Cardiac septum (tissue), 1 donor: ENCODE data around the gene CRISP2. TPM values are rescaled to one million over a fixed set of nuclear protein-coding genes. Genes with fewer than 3 reads are reported as not detected.
"Not testable (repeated sequence)": the region's sequence is repeated elsewhere in the genome, so short reads cannot be mapped to it uniquely, and the experiment has no call there.

Experiments
- DNase-seq: peaks from one replicate; pipeline ENCODE4 v3.0.0-alpha.2; 2020; ENCODE audit warnings: low spot score
- intact Hi-C: fragments of 100-400 bp; cut with DNase I; formaldehyde crosslinking; loops from one replicate; pipeline ENCODE4 v1.14.0; 2022
- long read RNA-seq: library from polyadenylated mRNA; unstranded; transcript quantifications from one replicate; pipeline ENCODE4 v2.0.0, GENCODE V29; 2021
- total RNA-seq: library from RNA; stranded (reverse); fragmentation: NEBNext Ultra II Directional; extraction: Animal tissue kit (Norgen Biotek cat#: 25700); gene quantifications from one replicate; pipeline ENCODE4 v1.2.1, GENCODE V29; 2021
- donor health status: DM: no; HTN: no; CAD: no.

CRISP2 gene
- not detected for total RNA-seq
- long read RNA-seq: 0 reads

GRCh38 chr6:49713346-49713745 is at the start of gene CRISP2:
Gene CRISP2 (minus strand): TSS chr6:49713543. CDS start chr6:49709196, 4,347 bp downstream.
- no peak for DNase-seq
- intact Hi-C loops: no loop called here

GRCh38 chr6:49744259-49744658 is 30.9 kb upstream of the CRISP2 start, which contains the start of gene CRISP3:
Gene CRISP3 (minus strand): TSS chr6:49744388. CDS start chr6:49744367, 21 bp downstream.
- no peak for DNase-seq
- intact Hi-C loops: no loop called here

- DNase-seq: no peak
- intact Hi-C loops: no loop called here
Measured at GRCh38 chr6:49743429-49743828, 30.1 kb upstream of the CRISP2 start.

- intact Hi-C loops: no loop called here
- no peak for DNase-seq
Measured at GRCh38 chr6:49739423-49739822, 26.1 kb upstream of the CRISP2 start.

- DNase-seq: no peak
- intact Hi-C loops: no loop called here
Measured at GRCh38 chr6:49736017-49736508, 22.7 kb upstream of the CRISP2 start.

- no peak for DNase-seq
- intact Hi-C loops: no loop called here
Measured at GRCh38 chr6:49733680-49734079, 20.3 kb upstream of the CRISP2 start.

- intact Hi-C loops: no loop called here
- DNase-seq: no peak
Measured at GRCh38 chr6:49732781-49733180, 19.4 kb upstream of the CRISP2 start.

GRCh38 chr6:49730251-49730650 is 16.9 kb upstream of the CRISP2 start:
- intact Hi-C loops: no loop called here
- DNase-seq: no peak

- intact Hi-C loops, DNase-seq: not testable (repeated sequence)
Measured at GRCh38 chr6:49723917-49724316, 10.6 kb upstream of the CRISP2 start.

- intact Hi-C loops: no loop called here
- DNase-seq: no peak
Measured at GRCh38 chr6:49721297-49721696, 8.0 kb upstream of the CRISP2 start.

GRCh38 chr6:49720372-49720771 is 7.0 kb upstream of the CRISP2 start:
- intact Hi-C loops: no loop called here
- DNase-seq: no peak

GRCh38 chr6:49698478-49698877 is 14.9 kb downstream of the CRISP2 start:
- intact Hi-C loops: no loop called here
- DNase-seq: no peak

GRCh38 chr6:49693512-49693911 is 19.8 kb downstream of the CRISP2 start:
- DNase-seq: no peak
- intact Hi-C loops: no loop called here

GRCh38 chr6:49692534-49692933 is 20.8 kb downstream of the CRISP2 start:
- intact Hi-C loops: no loop called here
- DNase-seq: no peak

GRCh38 chr6:49676671-49677281 is 36.6 kb downstream of the CRISP2 start:
- intact Hi-C loops: no loop called here
- DNase-seq: no peak

- DNase-seq: no peak
- intact Hi-C loops: no loop called here
Measured at GRCh38 chr6:49675816-49676215, 37.5 kb downstream of the CRISP2 start.

- DNase-seq: no peak
- intact Hi-C loops: no loop called here
Measured at GRCh38 chr6:49668083-49668511, 45.2 kb downstream of the CRISP2 start.

GRCh38 chr6:49666930-49667757 is 46.2 kb downstream of the CRISP2 start:
- no peak for DNase-seq
- intact Hi-C loops: no loop called here

- intact Hi-C loops: no loop called here
Measured at GRCh38 chr6:49666480-49666879, 46.9 kb downstream of the CRISP2 start.

GRCh38 chr6:49664817-49665216 is 48.5 kb downstream of the CRISP2 start:
- no peak for DNase-seq

More at GRCh38 chr6:49666480-49666879, 46.9 kb downstream of the CRISP2 start:
- DNase-seq: no peak

GRCh38 chr6:49664054-49664453 is 49.3 kb downstream of the CRISP2 start:
- intact Hi-C loops: not testable (repeated sequence)

More at GRCh38 chr6:49664817-49665216, 48.5 kb downstream of the CRISP2 start:
- intact Hi-C loops: no loop called here

More at GRCh38 chr6:49664054-49664453, 49.3 kb downstream of the CRISP2 start:
- DNase-seq: not testable (repeated sequence)
